Lower leg skin (tissue), 3 donors: ENCODE data around the gene DHRS4L2.

ENCODE experiments used
- POLR2A ChIP-seq, 2 donors: fragments of 450-650 bp; IDR thresholded peaks; one replicate each; pipeline ENCODE4 v1.6.1; 2016 to 2017; ENCODE audit warnings: antibody characterized with exemption in 2 of 2, mild to moderate bottlenecking in 1 of 2, moderate library complexity in 1 of 2
- TF ChIP-seq, protein P1 (sequence below), 3 donors: fragments of 450-650 bp; IDR thresholded peaks; one replicate each; pipeline ENCODE4 v1.5.1; 2016; ENCODE audit warnings: antibody characterized with exemption in 3 of 3, mild to moderate bottlenecking in 3 of 3, moderate library complexity in 2 of 3

DNA sequence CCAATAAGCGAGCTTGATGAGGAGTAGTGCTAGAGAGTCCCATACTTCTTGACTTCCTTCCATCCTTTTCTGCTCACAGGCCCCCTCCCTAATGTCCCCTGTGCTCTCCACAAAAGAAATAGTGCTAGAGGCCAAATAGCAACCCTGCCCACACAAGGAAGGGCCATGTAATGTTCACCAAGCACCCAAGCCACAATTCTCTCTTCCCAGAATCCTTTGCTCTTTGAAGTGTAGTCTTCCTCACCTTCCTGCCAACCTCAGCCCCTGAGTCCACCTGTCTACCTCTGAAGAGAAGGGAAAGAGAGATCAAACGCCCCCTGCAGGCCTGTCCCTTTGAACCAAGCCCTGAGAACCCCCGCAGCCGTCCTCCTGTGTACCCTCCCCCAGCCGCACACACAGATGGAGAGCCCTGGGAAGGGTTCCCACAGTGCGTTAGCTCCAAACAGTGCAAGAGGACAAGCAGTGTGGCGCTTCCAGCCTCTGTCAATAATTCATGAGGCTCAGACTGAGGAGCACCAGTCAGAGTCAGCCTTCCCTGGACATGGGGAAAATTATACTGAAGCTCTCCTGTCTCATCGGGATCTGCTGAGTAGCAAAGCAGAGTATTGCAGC is 37.0 kb upstream of the DHRS4L2 start:
- no peak for TF ChIP-seq POLR2A (IDR thresholded peaks at IDR 0.05)
- TF ChIP-seq, protein P1, sequence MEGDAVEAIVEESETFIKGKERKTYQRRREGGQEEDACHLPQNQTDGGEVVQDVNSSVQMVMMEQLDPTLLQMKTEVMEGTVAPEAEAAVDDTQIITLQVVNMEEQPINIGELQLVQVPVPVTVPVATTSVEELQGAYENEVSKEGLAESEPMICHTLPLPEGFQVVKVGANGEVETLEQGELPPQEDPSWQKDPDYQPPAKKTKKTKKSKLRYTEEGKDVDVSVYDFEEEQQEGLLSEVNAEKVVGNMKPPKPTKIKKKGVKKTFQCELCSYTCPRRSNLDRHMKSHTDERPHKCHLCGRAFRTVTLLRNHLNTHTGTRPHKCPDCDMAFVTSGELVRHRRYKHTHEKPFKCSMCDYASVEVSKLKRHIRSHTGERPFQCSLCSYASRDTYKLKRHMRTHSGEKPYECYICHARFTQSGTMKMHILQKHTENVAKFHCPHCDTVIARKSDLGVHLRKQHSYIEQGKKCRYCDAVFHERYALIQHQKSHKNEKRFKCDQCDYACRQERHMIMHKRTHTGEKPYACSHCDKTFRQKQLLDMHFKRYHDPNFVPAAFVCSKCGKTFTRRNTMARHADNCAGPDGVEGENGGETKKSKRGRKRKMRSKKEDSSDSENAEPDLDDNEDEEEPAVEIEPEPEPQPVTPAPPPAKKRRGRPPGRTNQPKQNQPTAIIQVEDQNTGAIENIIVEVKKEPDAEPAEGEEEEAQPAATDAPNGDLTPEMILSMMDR (IDR thresholded peaks at IDR 0.05): no peak
